Limb (tissue), 2 donors: ENCODE data around the gene DIP2B.

Experiments
- DNase-seq, 2 donors: peaks; one replicate each; pipeline ENCODE4 v3.0.0-alpha.2; 2016; ENCODE audit errors: extremely low spot score in 2 of 2

Gene DIP2B

DNA sequence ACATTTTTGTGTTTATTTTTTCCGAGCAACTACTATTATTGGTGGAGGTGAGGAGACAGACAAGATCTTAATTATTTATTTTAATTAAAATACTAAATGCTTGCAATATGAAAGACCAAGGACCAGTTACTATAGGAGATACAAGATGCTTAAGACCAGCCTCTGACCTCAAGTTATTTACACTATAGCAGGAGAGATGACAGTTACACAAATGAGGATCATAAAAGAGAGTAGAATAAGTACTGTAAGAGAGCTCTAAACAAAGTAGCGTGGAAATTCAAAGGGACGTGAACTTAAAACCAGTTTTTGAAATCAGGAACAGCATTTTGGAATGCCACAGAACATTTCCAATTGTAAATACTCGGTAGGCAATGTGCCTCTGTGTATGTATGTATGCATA is 131.1 kb downstream of the DIP2B start:
- no peak for DNase-seq

DNA sequence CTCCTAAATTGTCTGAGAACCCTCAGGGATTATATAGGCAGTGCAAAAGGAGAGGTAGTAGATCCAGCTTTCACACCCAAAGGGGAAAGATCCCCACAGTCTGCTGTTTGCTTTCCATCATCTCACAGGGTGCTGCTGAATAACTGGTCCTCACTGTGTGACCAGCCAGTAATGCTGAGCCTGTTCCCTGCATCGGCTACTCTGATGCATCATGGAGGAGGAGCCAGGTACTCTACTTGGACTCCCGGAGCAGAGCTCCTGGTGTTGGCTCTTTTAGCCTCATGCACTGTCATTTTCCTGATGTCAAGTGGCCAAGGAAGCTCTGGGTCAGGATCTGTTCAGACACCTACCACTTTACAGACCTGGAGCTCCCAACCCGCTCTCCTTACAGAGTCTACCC is 131.7 kb downstream of the DIP2B start:
- DNase-seq, result no peak

GRCh38 chr12:50637870-50638481 is 133.2 kb downstream of the DIP2B start:
- DNase-seq, result peak in 1 of 2 donors; percentile 88

DNA sequence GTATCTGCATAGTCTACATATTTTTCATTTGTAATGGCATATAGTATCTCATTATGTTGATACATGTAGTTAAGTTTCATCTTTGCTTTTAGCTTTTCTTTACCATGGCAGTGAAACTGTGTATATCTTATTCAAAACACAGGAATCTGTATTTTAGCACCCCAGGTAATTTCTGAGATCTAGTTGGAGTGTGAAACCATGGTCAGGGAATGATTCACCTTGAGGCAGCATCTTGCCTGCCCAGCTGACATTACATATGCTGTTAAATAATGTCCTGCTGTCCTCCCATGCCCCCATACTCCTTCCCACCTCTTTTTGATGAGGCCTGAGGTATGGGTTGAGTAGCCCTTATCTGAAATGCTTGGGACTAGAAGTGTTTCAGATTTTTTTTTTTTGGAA is 133.7 kb downstream of the DIP2B start:
- no peak for DNase-seq

DNA sequence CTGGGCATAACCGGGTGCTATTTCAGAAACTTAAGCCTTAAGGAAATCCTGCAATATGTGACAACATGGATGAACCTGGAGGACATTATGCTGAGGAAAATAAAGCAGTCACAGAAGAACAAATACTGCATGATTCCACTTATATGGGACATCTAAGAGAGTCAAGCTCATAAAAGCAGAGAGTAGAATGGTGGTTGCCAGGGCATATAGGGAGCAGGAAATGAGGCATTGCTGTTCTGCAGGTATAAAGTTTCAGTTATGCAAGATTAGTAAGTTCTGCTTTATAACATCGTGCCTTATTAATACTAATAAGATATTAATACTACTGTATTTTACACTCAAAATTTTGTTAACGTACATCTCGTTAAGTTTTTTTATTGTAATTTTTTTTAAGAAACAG is 134.9 kb downstream of the DIP2B start:
- DNase-seq, result no peak

GRCh38 chr12:50640321-50640939 is 135.6 kb downstream of the DIP2B start:
- no peak for DNase-seq

- DNase-seq, result no peak
Measured at GRCh38 chr12:50641566-50641965, 136.8 kb downstream of the DIP2B start.

GRCh38 chr12:50642035-50642451 is 137.3 kb downstream of the DIP2B start:
- no peak for DNase-seq

DNA sequence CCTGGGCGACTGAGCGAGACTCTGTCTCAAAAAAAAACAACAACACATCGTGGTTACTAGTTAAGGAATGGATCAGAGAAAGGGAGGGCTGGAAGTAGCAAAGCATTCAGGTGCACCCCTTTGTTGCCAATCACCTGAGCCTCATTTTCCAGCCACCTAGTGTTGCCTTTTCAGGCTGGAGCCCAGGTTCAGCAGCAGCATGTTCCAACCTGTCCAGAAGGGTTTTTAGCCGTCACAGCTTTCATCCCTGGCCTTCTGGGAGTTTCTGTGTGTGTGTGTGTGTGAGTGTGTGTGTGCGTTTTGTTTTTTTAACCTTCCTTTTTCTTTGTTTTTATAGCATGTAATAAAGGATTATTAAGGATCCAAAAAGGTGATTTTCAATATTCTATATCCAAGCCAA is 138.0 kb downstream of the DIP2B start:
- no peak for DNase-seq

DNA sequence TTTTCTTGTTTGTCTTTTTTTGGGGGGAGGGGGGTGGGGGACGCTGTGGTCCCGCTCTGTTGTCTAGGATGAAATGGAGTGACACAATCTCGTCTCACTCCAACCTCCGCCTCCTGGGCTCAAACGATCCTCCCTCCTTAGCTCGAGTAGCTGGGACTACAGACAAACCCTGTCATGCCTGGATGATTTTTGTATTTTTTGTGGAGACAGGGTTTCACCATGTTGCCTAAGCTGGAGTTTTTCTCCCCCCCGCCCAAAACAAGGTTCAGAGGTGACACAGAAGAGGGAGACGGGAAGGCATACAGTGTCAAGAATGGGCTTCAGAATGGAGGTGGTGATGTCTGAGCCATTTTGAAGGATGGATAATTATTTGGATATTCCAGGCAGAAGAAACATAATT is 142.2 kb downstream of the DIP2B start:
- DNase-seq, result no peak

GRCh38 chr12:50647479-50647878 is 142.7 kb downstream of the DIP2B start:
- DNase-seq, result no peak

DNA sequence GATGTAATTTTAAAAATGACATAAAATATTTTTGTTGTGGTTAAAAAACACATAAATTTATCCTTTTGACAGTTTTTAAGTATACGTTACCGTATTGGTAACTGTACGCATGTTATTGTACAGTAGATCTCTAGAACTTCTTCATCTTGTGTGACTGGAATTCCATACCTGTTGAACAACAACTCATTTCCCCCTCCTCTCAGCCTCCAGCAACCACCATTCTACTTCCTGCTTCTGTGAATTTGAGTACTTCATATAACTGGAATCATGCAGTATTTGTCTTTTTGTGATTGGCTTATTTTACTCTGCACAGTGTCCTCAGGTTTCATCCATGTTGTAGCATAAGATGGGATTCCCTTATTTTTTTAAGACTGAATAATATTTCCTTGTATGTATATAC is 145.5 kb downstream of the DIP2B start:
- no peak for DNase-seq

DNA sequence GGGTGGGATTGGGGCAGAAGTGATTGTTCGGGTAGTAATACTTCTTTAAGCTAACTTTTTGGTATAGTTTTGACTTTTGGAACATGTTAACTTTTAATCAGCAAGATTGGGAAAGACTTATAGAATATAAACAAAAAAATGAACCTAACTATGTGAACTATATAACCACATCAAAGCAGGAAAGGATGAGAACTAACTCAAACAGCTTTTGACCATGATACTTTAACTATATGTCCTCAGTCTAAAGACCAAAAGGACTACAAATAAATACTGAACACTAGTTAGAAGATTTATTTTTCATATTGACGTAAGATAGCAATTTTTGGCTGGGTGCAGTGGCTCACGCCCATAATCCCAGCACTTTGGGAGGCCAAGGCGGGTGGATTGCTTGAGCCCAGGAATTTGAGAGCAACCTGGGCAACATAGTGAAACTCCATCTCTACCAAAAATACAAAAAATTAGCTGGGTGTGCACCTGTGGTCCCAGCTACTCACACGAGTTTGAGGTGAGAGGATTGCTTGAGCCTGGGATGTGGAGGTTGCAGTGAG is 150.7 kb downstream of the DIP2B start:
- no peak for DNase-seq

DNA sequence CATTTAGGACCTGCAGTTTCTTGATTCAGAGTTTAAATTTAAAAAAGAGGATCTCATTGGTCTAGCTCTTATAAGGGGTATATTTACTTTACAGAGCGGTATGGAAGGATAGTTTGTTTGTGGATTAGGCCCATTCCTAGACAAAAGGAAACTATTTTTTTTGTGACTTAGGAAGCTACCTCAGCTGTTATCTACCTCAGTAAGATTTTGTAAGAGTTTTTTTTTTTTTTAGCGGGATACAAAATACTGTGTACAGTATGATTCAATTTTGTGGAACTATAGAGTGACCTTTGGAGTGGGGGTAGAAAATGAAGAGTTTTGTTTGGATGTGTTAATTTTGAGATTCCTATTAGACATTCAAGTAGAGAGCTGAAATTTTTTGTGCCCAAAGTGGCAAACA is 154.5 kb downstream of the DIP2B start:
- DNase-seq, result no peak

DNA sequence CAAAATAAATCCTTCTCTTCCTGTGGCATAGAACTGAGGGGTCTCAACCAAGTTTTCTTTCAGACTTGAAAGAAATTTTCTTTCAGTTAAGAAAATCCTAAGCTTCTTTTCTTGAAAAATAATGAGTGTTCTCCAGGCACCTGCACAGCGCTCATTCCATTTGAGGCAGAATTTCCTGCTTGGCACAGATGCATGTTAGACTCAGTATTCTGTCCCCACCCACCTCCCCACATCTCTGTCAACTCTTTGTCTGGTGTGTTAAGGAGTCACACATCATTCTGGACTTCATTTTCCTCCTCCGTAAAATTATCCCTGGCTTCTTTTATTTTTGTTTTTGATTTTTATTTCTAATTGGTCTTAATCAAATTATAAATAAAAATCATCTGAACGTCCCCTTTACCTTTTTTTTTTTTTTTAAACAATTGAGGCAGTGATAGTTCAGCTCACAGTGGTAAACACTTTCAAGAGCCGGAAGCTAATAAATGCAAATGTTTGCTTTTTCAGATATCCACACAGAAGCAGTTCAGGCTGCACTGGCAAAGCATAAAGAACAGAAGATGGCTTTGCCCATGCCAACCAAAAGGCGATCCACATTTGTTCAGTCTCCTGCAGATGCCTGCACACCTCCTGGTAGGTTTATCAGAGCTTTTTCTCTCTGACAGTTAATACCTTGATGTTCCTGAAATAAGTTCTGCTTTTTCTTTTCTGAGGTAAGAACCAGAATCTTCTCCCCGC is 155.1 kb downstream of the DIP2B start:
- no peak for DNase-seq

- DNase-seq, result no peak
Measured at GRCh38 chr12:50660425-50660822, 155.6 kb downstream of the DIP2B start.

DNA sequence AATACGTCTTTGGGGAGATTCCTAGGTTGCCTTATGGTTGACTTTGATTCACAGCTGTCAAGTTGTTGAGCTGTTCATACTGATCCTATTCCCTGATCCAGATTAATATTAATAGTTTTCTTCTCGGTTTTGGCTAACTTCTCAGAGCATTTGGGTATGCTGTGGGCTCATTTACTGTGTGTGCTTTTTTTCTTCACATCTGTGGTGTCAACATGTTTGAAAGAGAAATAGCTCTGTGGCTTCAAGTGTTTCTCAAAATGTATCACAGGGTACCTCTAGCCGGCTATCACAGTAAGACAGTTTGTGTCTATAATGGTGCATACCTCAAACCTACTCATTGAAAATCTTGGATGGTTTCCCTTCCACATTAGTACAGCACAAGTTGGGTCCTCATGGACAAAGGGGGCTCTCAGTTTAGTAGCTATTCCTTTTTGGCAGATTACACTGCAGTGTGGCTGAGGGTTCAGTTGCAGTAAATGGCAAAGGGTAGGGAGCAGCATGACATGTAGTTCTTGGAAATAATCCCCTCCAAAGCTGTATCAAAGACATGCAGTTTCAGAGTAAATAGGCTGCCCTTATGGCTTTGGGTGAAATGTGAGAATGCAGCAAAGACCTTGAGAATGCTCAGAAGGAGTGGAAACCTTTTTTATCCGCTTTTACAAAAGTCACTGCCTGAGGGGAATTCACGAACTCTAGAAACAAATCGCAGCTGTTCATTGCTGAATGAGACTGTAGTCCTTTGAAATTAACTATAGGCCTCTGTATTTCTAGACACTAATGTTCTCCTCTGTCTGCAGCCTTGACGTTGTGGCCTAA is 156.7 kb downstream of the DIP2B start:
- DNase-seq, result peak in 1 of 2 donors; percentile 31

DNA sequence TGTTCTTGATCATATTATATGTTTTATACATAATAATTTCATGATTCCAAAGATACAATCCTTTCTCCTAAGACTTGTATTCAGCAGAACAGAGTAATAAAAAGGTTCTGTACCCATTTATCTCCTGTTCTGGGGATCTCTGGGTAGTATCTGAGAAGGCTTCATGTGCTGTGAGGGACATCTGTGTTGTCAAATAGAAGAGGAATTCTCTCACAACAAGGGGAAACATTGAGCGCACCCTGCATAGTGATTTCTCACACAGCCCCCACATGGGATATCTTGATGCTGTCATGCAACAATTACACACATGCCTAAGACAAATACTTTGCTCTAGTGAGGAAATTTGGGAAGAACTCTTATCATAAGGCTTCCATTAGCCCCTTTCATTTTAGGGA is 157.3 kb downstream of the DIP2B start:
- DNase-seq, result no peak

- no peak for DNase-seq
Measured at GRCh38 chr12:50665170-50665569, 160.4 kb downstream of the DIP2B start.

- DNase-seq, result no peak
Measured at GRCh38 chr12:50665609-50666008, 160.8 kb downstream of the DIP2B start.

DNA sequence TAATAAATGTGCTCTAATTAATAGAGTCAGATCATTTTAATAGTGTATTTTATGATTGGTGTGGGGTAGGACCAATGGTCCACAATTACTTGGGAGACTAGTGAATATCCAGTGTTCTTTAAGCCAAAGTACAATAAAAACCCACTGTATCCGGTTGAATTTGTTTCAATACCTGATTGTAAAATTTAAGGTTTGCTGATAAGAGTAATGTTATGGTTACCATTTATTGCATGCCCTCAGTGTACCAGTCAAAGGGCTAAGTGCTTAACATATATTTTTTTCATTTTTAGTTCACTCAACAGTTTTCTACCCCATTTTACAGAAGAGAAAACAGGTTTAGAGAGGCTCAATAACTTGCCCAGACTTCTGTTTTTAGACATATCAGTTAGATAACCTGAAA is 161.2 kb downstream of the DIP2B start:
- DNase-seq, result no peak

GRCh38 chr12:50672158-50672557 is 167.4 kb downstream of the DIP2B start:
- no peak for DNase-seq
